T-helper 9 cell (primary cell): ENCODE data around the gene CPXM2.

ENCODE experiments used
- DNase-seq: peaks from one replicate; pipeline ENCODE4 v3.0.0-alpha.2; 2020
- total RNA-seq, 2 donors: gene quantifications; one replicate each; lab custom pipeline; 2026; lab: John Stamatoyannopoulos, UW

CPXM2 gene
- total RNA-seq, result 0 reads per million in 2 donors

DNA sequence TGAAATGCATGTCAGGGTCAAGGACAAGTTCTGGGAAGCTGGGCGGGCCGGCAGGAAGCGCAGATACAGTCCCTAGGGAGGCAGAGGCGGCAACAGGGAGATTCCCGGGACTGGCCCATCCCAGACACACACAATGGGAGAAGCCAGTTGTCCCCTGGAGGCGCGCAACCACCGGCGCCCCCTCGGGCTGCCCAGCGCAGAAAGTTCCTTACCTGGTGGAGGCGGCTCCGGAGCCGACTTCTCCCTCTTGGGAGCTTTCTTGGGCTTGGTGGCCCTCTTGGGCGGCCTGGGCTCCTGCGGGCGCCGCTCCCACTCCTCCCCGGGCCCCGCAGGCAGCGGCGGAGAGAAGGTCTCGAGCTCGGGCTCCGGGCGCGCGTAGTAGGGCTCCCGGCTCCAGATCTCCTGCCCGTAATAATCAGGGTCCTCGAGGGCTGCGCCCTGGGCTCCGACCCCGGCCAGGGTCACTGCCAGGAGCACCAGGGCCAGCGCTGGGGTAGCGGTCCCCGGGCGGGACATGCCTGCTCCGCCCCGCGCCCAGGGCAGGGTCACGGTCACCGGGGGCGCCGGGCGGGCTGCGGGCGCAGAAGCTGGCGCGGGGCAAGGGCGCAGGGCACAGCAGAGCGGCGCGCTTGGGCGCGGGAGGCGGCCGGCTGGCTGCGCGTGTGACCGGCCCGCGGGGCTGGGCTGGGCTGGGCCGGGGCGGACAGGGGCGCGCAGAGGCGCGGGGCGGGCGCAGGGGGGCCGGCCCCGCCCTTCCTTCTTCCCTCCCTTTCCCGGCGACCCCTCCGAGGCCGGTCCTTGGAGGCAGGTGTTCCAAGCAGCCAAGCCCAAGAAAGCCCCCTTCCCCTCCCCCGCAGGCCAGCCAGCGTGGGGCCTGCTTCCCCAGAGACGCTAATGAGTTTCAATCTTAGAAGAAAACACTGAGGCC lies at the start of gene CPXM2:
Gene CPXM2 (minus strand): TSS at position 664 of the 928 bp plus-strand sequence. CDS start 148 bp downstream, at position 516.
- no peak for DNase-seq

DNA sequence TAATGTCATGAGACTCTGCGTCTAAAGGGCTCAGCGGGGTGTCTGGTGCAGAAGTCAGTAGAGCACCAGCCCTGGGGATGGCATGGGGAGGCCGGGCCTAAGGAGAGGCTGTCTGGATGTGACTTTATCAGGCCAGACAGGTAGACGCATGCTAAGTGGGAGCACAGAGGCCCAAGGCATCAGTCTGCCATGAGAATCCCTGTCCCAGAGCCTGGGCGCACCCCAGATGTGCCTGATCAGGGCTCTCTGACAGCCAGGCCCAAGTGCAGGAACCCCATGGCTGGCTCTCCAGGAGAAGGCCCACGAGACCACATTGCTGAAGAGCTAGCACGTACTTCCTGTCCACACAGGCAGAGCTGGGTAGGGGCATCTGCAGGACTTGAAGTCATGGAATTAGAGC lies 48.0 kb upstream of the CPXM2 start:
- no peak for DNase-seq

- no peak for DNase-seq
Observed at GRCh38 chr10:123938890-123939289, 47.3 kb upstream of the CPXM2 start.

- DNase-seq, result no peak
Observed at GRCh38 chr10:123936426-123936825, 44.8 kb upstream of the CPXM2 start.

GRCh38 chr10:123935680-123936079 lies 44.1 kb upstream of the CPXM2 start:
- no peak for DNase-seq

GRCh38 chr10:123934846-123935245 lies 43.2 kb upstream of the CPXM2 start:
- DNase-seq, result no peak

DNA sequence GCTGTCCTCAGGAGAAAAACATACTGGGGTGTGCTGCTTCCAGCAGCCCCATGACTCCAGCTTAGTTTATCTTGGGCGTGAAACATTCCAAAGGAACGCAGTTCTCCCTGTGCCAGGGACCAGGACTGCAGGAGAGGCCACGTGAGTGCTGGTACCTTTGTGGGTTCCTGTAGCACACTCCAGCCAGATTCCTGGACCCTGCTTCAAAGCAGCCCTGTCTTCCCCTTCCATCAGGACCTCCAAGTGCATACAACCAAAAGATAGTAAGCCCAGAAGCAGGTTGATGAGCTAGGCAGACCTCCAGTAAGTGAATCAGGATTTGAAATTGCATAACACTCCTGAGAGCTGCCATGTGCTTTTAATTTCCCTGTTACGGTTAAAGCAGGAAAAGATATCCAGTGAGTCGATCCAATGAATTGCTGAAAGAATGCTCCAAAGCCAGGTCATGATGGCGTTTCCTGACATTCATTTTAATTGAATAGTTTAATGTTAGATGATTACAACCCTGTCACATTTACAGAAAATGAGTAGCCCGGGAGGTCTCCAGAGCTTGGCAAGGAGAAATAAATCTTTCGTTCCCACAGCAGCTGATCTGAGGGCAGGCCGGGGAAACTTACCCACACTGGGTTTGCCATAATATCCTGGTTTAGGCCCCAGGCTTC lies 38.9 kb upstream of the CPXM2 start:
- DNase-seq, result no peak

GRCh38 chr10:123929791-123930190 lies 38.2 kb upstream of the CPXM2 start:
- DNase-seq, result no peak

DNA sequence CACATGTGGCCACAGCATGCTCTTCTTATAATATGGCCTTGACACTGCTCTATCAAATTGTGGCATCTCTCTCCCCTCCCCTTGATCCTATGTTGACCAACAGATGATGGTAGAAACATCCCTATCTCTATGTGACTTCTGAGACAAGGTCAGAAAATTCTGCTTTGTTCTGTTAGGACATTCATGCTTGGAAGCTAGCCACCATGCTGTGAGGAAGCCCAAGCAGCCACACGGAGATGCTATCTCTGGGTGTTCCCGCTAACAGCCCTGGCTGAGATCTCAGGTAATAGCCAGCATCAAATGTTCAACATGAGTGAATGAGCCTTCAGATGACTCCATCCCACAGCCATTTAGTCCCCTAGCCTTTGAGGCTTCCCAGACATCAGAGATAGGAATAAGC lies 36.8 kb upstream of the CPXM2 start:
- DNase-seq, result no peak

DNA sequence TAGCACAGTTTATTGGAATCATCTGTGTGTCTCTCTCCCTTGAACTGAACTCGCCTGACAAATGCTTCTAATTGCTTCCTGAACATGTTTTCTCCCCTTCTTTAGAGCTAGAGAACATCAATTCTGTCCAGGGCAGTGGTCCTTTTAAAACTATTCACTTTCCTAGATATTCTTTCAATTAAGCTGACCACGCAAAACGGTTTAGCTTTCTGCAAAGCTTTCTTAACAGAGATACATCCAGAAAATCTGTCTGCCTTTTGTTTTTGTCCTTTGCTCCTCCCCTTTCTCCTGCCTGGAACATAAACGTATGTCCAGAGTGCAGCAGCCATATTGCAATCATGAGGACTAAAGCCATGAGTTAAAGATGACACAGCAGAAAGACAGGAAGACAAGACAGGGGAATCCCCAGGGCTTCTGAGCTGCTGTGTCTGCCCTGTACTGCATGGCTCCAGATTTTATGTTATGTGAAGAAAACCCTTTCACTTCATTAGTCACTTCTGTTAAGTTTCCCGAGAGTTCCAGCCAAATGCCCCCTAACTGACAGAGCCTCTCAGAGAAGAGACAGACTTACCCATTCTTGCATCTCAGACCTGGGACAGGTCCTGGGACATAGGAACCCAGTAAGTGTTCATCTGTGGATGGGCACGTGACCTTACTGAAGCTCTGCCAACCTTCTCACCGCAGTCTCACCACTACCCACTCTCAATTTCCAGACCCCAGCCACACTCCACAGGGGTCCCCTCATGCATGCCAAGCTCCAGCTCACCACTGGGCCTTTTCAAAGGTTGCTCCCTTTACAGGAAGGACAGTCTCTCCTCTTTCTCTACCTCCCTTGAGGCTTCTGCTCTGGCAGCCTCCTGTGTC lies 35.0 kb upstream of the CPXM2 start:
- no peak for DNase-seq

DNA sequence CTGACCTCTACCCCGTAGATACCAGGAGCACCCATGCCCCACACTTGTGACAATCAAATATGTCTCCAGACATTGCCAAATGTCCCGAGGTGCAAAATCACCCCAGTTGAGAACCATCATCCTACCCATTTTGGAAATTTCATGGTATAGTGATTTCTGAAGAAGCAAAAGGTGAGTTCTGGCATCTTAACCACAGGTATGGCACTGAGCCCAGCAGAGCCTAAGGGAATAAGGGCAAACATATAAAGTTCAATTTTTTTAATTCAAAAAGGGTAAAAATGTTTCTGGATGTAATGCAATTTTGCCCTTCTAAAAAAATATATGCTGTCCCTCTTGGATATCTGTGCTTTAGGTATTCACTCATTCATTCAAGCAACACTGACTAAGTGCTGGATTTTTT lies 30.5 kb upstream of the CPXM2 start:
- no peak for DNase-seq

- DNase-seq, result no peak
Observed at GRCh38 chr10:123916775-123917174, 25.2 kb upstream of the CPXM2 start.

- no peak for DNase-seq
Observed at GRCh38 chr10:123913688-123914268, 22.2 kb upstream of the CPXM2 start.

DNA sequence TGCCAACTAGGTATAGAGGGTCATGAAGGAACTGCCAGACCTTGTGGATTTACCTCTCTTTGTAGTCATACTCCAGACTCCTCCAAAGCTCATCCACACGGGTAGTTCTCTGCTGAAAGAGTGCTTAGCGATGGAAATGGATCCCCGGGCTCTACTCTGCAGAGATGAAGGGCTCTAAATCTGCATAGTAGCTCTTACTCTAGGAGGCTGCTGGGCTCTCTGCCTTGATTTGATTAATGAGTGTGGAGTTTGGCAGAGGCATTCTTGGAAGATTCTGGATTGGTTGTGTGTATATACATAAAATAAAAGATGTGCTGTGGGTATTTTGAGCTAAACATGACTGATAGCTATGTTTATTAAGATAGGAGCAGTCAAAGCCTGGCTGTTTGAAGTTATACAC lies 21.3 kb upstream of the CPXM2 start:
- no peak for DNase-seq

GRCh38 chr10:123912466-123912865 lies 20.9 kb upstream of the CPXM2 start:
- no peak for DNase-seq

DNA sequence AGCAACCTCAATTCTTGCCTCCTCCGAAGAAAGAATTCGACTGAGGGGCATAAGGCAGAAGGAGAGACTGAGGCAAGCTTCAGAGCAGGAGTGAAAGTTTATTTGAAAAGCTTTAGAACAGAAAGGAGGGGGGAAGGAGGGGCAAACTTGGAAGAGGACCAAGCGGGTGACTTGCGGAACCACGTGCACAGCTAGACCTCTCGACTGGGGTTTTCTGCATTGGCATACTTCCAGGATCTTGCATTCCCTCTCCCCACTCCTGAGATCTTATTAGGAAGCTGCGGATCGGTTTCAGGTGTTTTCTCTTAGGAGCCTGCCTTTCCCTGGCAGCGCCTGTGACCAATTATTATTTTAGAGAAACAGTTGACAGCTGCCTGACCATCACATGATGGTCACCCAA lies 20.3 kb upstream of the CPXM2 start:
- DNase-seq, result no peak

GRCh38 chr10:123909866-123910265 lies 18.3 kb upstream of the CPXM2 start:
- DNase-seq, result no peak

DNA sequence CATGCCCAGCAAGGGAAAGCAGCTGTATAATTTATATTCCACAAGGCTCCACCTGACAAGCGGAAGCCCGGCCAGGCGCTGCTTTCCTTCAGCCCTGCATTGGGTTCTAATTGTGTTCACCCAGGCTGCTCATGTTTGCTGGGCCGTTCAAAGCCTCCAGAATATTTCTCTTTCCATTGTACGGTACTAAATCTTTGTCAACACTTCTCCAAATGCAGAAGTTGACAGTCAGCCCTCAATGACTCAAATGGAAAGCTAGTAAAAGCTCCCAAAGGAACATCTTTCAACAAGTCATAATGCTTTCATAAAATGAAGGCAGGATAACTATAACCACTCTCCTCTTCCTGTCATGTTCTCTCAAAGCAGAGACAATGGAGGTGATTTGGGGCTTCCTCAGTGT lies 17.8 kb upstream of the CPXM2 start:
- no peak for DNase-seq

- DNase-seq, result no peak
Observed at GRCh38 chr10:123908379-123908778, 16.8 kb upstream of the CPXM2 start.

DNA sequence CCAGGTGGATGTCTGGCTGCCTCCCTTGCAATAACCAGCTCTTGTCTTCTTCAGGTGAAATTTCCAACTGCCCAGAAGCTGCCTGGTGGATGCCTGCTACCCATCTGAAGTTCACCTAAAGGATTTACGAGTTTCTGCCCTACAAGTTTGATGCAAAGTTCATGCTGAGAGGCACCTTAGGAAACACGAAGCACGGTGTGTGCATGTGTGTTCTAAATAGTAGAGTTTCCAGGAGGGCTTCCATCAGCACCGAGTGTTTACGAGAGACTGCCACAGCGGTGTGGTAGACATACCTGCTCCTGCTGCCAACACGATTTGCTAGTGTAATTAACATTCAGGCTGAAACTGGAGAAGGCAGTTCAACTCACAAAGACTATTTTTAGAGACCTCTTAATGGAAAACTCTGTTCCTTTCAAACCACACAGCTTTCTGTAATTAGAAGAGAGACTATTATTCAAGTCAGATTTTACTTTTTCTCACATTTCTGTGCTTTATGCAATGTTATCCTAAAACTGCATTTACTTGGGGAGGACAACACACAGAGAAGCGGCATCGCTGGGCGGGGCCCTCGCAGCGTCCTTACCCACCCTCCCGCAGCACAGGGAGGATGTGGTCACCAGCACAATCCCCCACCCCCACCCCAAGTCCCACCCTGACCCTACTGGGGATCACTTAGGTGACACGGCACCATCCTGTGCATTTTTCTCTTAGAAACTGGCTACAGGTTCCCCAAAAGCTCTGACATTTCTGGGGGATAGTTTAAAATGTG lies 15.5 kb upstream of the CPXM2 start:
- no peak for DNase-seq

DNA sequence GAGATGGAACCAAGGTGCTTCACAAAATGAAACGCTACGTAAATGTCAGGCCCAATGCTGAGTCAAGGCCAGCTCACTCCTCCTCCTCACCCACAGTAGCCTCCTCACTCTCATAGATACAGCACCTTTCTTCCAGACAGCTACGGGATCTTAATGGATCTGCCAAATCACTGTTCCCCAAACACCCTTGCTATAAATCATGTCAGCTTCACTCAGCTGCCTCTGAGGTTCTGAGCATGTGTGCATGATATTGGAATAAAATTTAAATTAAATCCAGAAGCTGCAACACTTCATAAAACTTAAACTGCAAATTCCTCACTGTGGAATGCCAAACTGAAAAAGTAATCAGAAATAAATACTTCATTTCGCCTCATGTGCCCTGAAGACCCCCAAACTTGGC lies 14.7 kb upstream of the CPXM2 start:
- no peak for DNase-seq

DNA sequence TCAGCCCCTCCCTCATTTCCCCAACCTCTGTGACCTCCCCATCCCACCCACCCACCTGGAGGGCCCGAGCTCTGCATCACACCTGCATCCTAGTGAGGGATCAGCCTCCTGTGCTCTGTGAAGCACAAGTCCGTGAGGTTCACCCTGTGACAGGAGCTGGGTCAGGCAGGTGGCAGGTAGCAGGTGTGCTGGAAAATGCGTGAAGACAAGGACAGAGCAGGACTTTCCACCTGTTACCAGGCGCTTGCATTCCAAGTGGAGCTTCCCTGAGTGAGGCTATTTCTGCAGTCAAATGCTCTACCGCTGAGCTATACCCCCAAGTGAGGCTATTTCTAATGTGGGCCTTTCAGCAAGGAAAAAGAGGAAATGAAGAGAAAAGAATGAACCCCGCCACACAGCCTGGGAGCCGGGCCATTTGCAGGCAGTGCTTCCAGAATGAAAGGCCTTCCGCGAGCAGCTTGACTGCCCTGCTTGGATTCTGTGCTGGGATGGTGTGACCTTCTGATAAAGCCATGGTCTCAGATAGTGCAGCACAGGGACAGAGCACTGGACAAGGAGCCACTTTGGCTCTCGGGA lies 13.3 kb upstream of the CPXM2 start:
- no peak for DNase-seq
